Measurements from ENCODE around the gene KAT6B.

GRCh38 chr10:74932648-74933047 lies 106.2 kb downstream of the KAT6B start:
- TF ChIP-seq CTCF (IDR thresholded peaks at IDR 0.05) (no peak), POLR2A (IDR thresholded peaks at IDR 0.05) (no peak)
